ENCODE results near the gene WASL. TPM values are rescaled to one million over a fixed set of nuclear protein-coding genes. Genes with fewer than 3 reads are reported as not detected.

Gene WASL
- total RNA-seq, 1 experiment from 2014 or later = 39.3 TPM

DNA sequence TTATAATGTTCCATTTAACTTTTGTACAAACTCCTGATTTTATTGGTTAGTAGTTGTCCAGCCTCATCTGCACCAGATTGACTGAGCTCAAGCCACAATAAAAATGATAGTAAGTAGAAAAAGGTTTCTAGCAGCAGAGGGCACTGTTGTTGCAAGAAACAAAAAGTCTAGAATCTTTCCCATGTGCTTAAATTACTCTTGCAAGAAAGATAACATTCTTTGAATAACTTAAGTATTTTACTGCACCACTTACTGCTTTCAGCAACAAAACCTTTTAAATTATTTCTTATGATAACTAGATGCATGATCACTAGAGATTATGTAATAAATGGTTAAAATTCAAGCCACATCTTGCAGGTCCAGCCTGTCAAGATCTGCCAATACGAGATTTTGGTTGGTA is 66.1 kb downstream of the WASL start:
- Mint-ChIP-seq H3K27ac (no peak overlapping the region), H3K36me3 (ENCODE audit: insufficient read depth in 1 of 3, low read depth in 3 of 3) (peaks cover 0 to 20% (median 6%) of the 10 kb centered on the region in 3 experiments; a peak in 4 of 7 replicates), H3K27me3 (ENCODE audit: low read depth) (no peaks in the 10 kb centered on the region), H3K4me1 (peaks cover 5 to 6% of the 10 kb centered on the region in 2 experiments; a peak in 3 of 4 replicates), H3K4me3 (no peak overlapping the region), H3K9me3 (no peaks in the 10 kb centered on the region)
- no peak overlapping the region for H3K18ac ChIP-seq (ENCODE audit: insufficient read length, low read depth, low read length)
- H3K79me2 ChIP-seq (ENCODE audit: insufficient read depth, low read length) = no peaks in the 10 kb centered on the region
- H3T11ph ChIP-seq (ENCODE audit: low read length) = no peak overlapping the region
- H3K79me1 ChIP-seq (ENCODE audit: insufficient read depth, low read depth, low read length, poor library complexity, severe bottlenecking) = no peaks in the 10 kb centered on the region
- no peak overlapping the region for H3K4me2 ChIP-seq (ENCODE audit: insufficient read depth, insufficient read length, low read length)
- H3K23ac ChIP-seq (ENCODE audit: insufficient read length, low read depth, low read length) = no peak overlapping the region
- no peak overlapping the region for H2BK120ac ChIP-seq (ENCODE audit: low read depth, low read length, poor library complexity, severe bottlenecking)
- H3K27me3 ChIP-seq (ENCODE audit: insufficient read depth, low read length) = no peaks in the 10 kb centered on the region
- H3K9me3 ChIP-seq (ENCODE audit: control insufficient read depth, low read depth, low read length) = no peaks in the 10 kb centered on the region
- no peak overlapping the region for H2AK5ac ChIP-seq (ENCODE audit: insufficient read length, low read length)
- no peaks in the 10 kb centered on the region for H3K23me2 ChIP-seq (ENCODE audit: insufficient read length, low read depth, low read length, poor library complexity, severe bottlenecking)
- H3K4me1 ChIP-seq (ENCODE audit: insufficient read depth, low read length) = no peaks in the 10 kb centered on the region
- H4K20me1 ChIP-seq (ENCODE audit: control insufficient read depth, insufficient read depth, insufficient read length) = no peaks in the 10 kb centered on the region
- no peak overlapping the region for H4K5ac ChIP-seq (ENCODE audit: insufficient read length, low read depth, low read length)
- H2BK15ac ChIP-seq (ENCODE audit: low read depth, low read length) = no peak overlapping the region
- H2BK5ac ChIP-seq (ENCODE audit: insufficient read length, low read length) = no peak overlapping the region
- no peak overlapping the region for H3K27ac ChIP-seq (ENCODE audit: insufficient read length, low read depth, low read length)
- H2BK12ac ChIP-seq (ENCODE audit: insufficient read length, low read depth, low read length) = no peak overlapping the region
- no peak overlapping the region for H3K4ac ChIP-seq (ENCODE audit: low read depth, low read length)
- H2BK20ac ChIP-seq (ENCODE audit: low read depth, low read length, poor library complexity, severe bottlenecking) = no peak overlapping the region
- TF ChIP-seq, protein P1, sequence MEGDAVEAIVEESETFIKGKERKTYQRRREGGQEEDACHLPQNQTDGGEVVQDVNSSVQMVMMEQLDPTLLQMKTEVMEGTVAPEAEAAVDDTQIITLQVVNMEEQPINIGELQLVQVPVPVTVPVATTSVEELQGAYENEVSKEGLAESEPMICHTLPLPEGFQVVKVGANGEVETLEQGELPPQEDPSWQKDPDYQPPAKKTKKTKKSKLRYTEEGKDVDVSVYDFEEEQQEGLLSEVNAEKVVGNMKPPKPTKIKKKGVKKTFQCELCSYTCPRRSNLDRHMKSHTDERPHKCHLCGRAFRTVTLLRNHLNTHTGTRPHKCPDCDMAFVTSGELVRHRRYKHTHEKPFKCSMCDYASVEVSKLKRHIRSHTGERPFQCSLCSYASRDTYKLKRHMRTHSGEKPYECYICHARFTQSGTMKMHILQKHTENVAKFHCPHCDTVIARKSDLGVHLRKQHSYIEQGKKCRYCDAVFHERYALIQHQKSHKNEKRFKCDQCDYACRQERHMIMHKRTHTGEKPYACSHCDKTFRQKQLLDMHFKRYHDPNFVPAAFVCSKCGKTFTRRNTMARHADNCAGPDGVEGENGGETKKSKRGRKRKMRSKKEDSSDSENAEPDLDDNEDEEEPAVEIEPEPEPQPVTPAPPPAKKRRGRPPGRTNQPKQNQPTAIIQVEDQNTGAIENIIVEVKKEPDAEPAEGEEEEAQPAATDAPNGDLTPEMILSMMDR (conservative IDR thresholded peaks at IDR 0.05) = peak; percentile 79
- H4K8ac ChIP-seq (replicated peaks; ENCODE audit: insufficient read length, low read depth, low read length) = no peak overlapping the region
- H3K14ac ChIP-seq (ENCODE audit: insufficient read depth, low read length) = no peak overlapping the region
- H2AFZ ChIP-seq (ENCODE audit: low read length) = no peak overlapping the region
- DNase-seq = no peak
- no peak overlapping the region for H3K56ac ChIP-seq (ENCODE audit: insufficient read length, low read depth, low read length)
- H3K9ac ChIP-seq (ENCODE audit: extremely low read depth, insufficient read length, low read length) = no peak overlapping the region
- H4K91ac ChIP-seq (ENCODE audit: insufficient read length, low read depth, low read length) = no peak overlapping the region
- no CpG with 5 or more reads among the region's 1 CpG for WGBS (ENCODE audit: extremely low coverage, insufficient read length, low lambda C conversion rate)
